Heart right ventricle (tissue), 16 donors: ENCODE results near the gene LTBP2. TPM values are rescaled to one million over a fixed set of nuclear protein-coding genes. Genes with fewer than 3 reads are reported as not detected.

Experiments used
- ATAC-seq, 8 donors: fragments of 200-7000 bp; cut with Tn5 transposase; one replicate each; pipeline ENCODE4 v1.9.1; 2020; ENCODE audit warnings: mild to moderate bottlenecking in 8 of 8, moderate library complexity in 8 of 8, moderate number of reproducible peaks in 1 of 8
- DNase-seq, 2 donors: peaks; one replicate each; pipeline ENCODE4 v3.0.0-alpha.2; 2020
- H3K27ac ChIP-seq, 10 donors: fragments of 200-600 bp; sonication (generic) in 2 of 10; one replicate each; pipeline versions ENCODE4 v1.5.0 to v1.8.0; 2020 to 2022; ENCODE audit warnings: mild to moderate bottlenecking in 3 of 10
- H3K27me3 ChIP-seq, 7 donors: fragments of 200-600 bp; one replicate each; pipeline ENCODE4 v1.8.0; 2021 to 2022; ENCODE audit warnings: mild to moderate bottlenecking in 2 of 7
- H3K36me3 ChIP-seq, 9 donors: fragments of 200-600 bp; sonication (generic) in 1 of 9; one replicate each; pipeline versions ENCODE4 v1.5.0 to v1.8.0; 2020 to 2022; ENCODE audit warnings: mild to moderate bottlenecking in 2 of 9
- H3K4me1 ChIP-seq, 9 donors: fragments of 200-600 bp; sonication (generic) in 1 of 9; one replicate each; pipeline versions ENCODE4 v1.5.0 to v1.8.0; 2020 to 2022; ENCODE audit warnings: mild to moderate bottlenecking in 4 of 9
- H3K4me3 ChIP-seq, 10 donors: fragments of 200-600 bp; sonication (generic) in 2 of 10; one replicate each; pipeline versions ENCODE4 v1.5.0 to v1.8.0; 2020 to 2022; ENCODE audit warnings: mild to moderate bottlenecking in 7 of 10, moderate library complexity in 2 of 10
- H3K9me3 ChIP-seq, 11 donors: fragments of 200-600 bp in 10 of 11; sonication (generic) in 2 of 11; one replicate each; pipeline versions ENCODE4 v1.5.0 to v1.8.0; 2013 to 2022; ENCODE audit warnings: mild to moderate bottlenecking in 2 of 11, control low read depth in 1 of 11, moderate library complexity in 1 of 11
- CTCF ChIP-seq, 9 donors: fragments of 200-600 bp; sonication (generic) in 2 of 9; IDR thresholded peaks; one replicate each; pipeline versions ENCODE4 v1.5.0 to v1.8.0; 2021 to 2022; ENCODE audit warnings: antibody characterized with exemption in 9 of 9, mild to moderate bottlenecking in 5 of 9, moderate library complexity in 1 of 9
- WGBS, 2 donors: extraction: QIAGEN DNeasy Blood & Tissue Kit; methylation state at CpG; one replicate each; pipeline ENCODE4 v1.1.7; 2013; ENCODE audit warnings: inconsistent platforms in 1 of 2; 5-methylcytosine and 5-hydroxymethylcytosine counted together
- intact Hi-C, 10 donors: fragments of 100-400 bp; cut with DNase I; formaldehyde crosslinking; loops; one replicate each; pipeline versions ENCODE4 v1.11.1 to v1.14.2; 2022
- polyA plus RNA-seq, 2 donors: library from polyadenylated mRNA; stranded (reverse); fragments of 200-250 nt; gene quantifications; one replicate each; pipeline ENCODE4 v1.2.3, GENCODE V29; 2013
- total RNA-seq, 10 donors: library from RNA; stranded (reverse); fragmentation: NEBNext Ultra II Directional in 3 of 10; extraction: Animal tissue kit (Norgen Biotek cat#: 25700) in 3 of 10; gene quantifications; one replicate each; pipeline versions ENCODE4 v1.2.1 to v1.2.4, GENCODE V29; 2021 to 2023
- donor health status: Arrhythmogenic right ventricular cardiomyopathy.
- donor health status: ischemic (EF 13 %, LVEDD 7.1; RV severe dilation, severe dysfunction).
- donor health status: healthy with polysubstance abuse.
- donor health status: DM: no; HTN: yes; CAD: no.
- donor health status: DM: no; HTN: no; CAD: no.
- donor health status: ischemic (EF 25% LVEDD 6.9; RV normal size, moderate dysfunction).
- donor health status: ischemic (EF 25% LVEDD 5.7; RV mildly dilated, moderate dysfunction).
- donor health status: healthy.
- donor health status: DM: yes; HTN: yes; CAD: no.
- donor health status: Ischemic cardiomyopathy.
- donor health status: ischemic (EF 35%, LVEDD 5.7; RV mildly dilated, moderate dysfunction).
- donor health status: nonischemic (EF 11% LVEDD 7.7; RV severe dilation, severe dysfunction).
- donor health status: DM: yes; HTN: yes; CAD: no.
- donor health status: PGD.
- donor health status: ischemic (EF 29% LVEDD 5.4; RV normal size, mild dysfunction).
- donor health status: nonischemic (EF 23%, LVEDD 6.1; RV moderate dilation, normal function).

The LTBP2 gene
- total and polyA plus RNA-seq, 12 donors = 3.5 to 50.3 (median 17.3) TPM

- intact Hi-C loops = no loop called here
- H3K36me3 ChIP-seq = no peaks in the 10 kb centered on the region
- DNase-seq (no peak), ATAC-seq (no peak)
- H3K27ac ChIP-seq = peak overlapping the region in 5 of 10 donors; percentile 16 to 86 (median 47)
- 93 to 96% methylated on average over 3 of the region's 3 CpGs for WGBS, 2 donors
- H3K27me3 ChIP-seq = no peaks in the 10 kb centered on the region
- TF ChIP-seq CTCF (IDR thresholded peaks at IDR 0.05) = no peak
- no peaks in the 10 kb centered on the region for H3K9me3 ChIP-seq
- H3K4me1 ChIP-seq = peaks cover 2 to 72% (median 41%) of the 10 kb centered on the region in 9 donors
- H3K4me3 ChIP-seq = no peak overlapping the region
These were observed 36.1 kb downstream of the LTBP2 start for GRCh38 chr14:74575936-74576335.

- Histone ChIP-seq H3K4me3 (no peak overlapping the region), H3K4me1 (peaks cover 2 to 74% (median 37%) of the 10 kb centered on the region in 9 donors), H3K9me3 (no peaks in the 10 kb centered on the region), H3K27me3 (no peaks in the 10 kb centered on the region), H3K27ac (peak overlapping the region in 5 of 10 donors; percentile 16 to 86 (median 47)), H3K36me3 (no peaks in the 10 kb centered on the region)
- ATAC-seq = no peak
- 92 to 93% methylated on average over 2 of the region's 2 CpGs for WGBS, 2 donors
- no peak for DNase-seq
- intact Hi-C loops = no loop called here
- TF ChIP-seq CTCF (IDR thresholded peaks at IDR 0.05) = no peak
These were observed 36.5 kb downstream of the LTBP2 start for GRCh38 chr14:74575507-74575906.

GRCh38 chr14:74574706-74575105 is 37.3 kb downstream of the LTBP2 start:
- TF ChIP-seq CTCF (IDR thresholded peaks at IDR 0.05) = no peak
- H3K27me3 ChIP-seq = no peaks in the 10 kb centered on the region
- intact Hi-C loops = no loop called here
- peaks cover 5 to 79% (median 38%) of the 10 kb centered on the region in 9 donors for H3K4me1 ChIP-seq
- ATAC-seq = no peak
- H3K9me3 ChIP-seq = no peaks in the 10 kb centered on the region
- H3K36me3 ChIP-seq = no peaks in the 10 kb centered on the region
- H3K4me3 ChIP-seq = no peak overlapping the region
- 77 to 84% methylated on average over 6 of the region's 6 CpGs for WGBS, 2 donors
- peak overlapping the region in 5 of 10 donors; percentile 8 to 86 (median 47) for H3K27ac ChIP-seq
- no peak for DNase-seq

- 92 to 94% methylated on average over 4 of the region's 4 CpGs for WGBS, 2 donors
- H3K4me1 ChIP-seq = peaks cover 5 to 79% (median 44%) of the 10 kb centered on the region in 9 donors
- intact Hi-C loops = no loop called here
- no peak for TF ChIP-seq CTCF (IDR thresholded peaks at IDR 0.05)
- H3K27me3 ChIP-seq = no peaks in the 10 kb centered on the region
- H3K27ac ChIP-seq = peak overlapping the region in 3 of 10 donors; percentile 74 to 88 (median 86)
- no peak overlapping the region for H3K4me3 ChIP-seq
- no peak for ATAC-seq
- no peaks in the 10 kb centered on the region for H3K9me3 ChIP-seq
- no peaks in the 10 kb centered on the region for H3K36me3 ChIP-seq
- no peak for DNase-seq
These were observed 38.0 kb downstream of the LTBP2 start for GRCh38 chr14:74574090-74574433.
